ENCODE results near the gene ADTRP.

- TF ChIP-seq EZH2phosphoT487 (IDR thresholded peaks at IDR 0.05; ENCODE audit: insufficient read depth, low read depth) = no peak
- no peak for TF ChIP-seq EZH2 (IDR thresholded peaks at IDR 0.05; ENCODE audit: insufficient read depth, poor library complexity, severe bottlenecking)
Observed at GRCh38 chr6:11714798-11715285, 63.8 kb downstream of the ADTRP start.
